RWPE1 (cell line): ENCODE measurements around the gene CRYZ.

Experiments used
- CTCF ChIA-PET: fragments of 350-600 bp; sonication (Branson Sonifier 250); formaldehyde crosslinking; extraction: SDS; loops from one replicate; lab custom pipeline; 2021; lab: Yijun Ruan, JAX
- POLR2A ChIA-PET: fragments of 400-600 bp; formaldehyde crosslinking; extraction: SDS; loops from one replicate; lab custom pipeline; 2020; ENCODE audit warnings: antibody characterized with exemption; ENCODE audit not compliant: low non-redundant PET; lab: Yijun Ruan, JAX
- DNase-seq: peaks from one replicate; pipeline ENCODE4 v3.0.0; 2012; ENCODE audit warnings: low spot score
- H3K27ac ChIP-seq: fragments of 450-650 bp; 2 replicates; pipeline ENCODE4 v1.5.1; 2017
- CTCF ChIP-seq: fragments of 450-650 bp; conservative IDR thresholded peaks from 2 replicates; pipeline ENCODE4 v1.5.1; 2017; ENCODE audit warnings: low read depth, mild to moderate bottlenecking

The CRYZ gene

GRCh38 chr1:74732960-74733603 is at the start of gene CRYZ, which contains the start of gene TYW3:
Gene CRYZ (minus strand): TSS chr1:74733050. CDS start chr1:74724821, 8,229 bp downstream.
Gene TYW3 (plus strand): TSS chr1:74733152. CDS start chr1:74733245, 93 bp downstream.
- peak; percentile 70 for DNase-seq
- TF ChIP-seq CTCF = no peak
- H3K27ac ChIP-seq = peak within 1 kb of the TSS; percentile 91
- POLR2A ChIA-PET = no interaction called here
- CTCF ChIA-PET = interaction anchor here (0.7 to 1.1 kb wide), 3 partner anchors 27 to 719 kb away, joined by 3 to 5 read pairs (median 5); no protein-coding TSS in a partner anchor

- ChIA-PET POLR2A (no interaction called here), CTCF (interaction anchor here (1.5 kb wide), 1 partner anchor 10 kb away, joined by 3 read pairs; no protein-coding TSS in a partner anchor)
- DNase-seq = no peak
- TF ChIP-seq CTCF = no peak
- H3K27ac ChIP-seq = no peak overlapping the region
These were observed 47.7 kb upstream of the CRYZ start for GRCh38 chr1:74780594-74780993.

GRCh38 chr1:74779750-74780149 is 46.9 kb upstream of the CRYZ start:
- ChIA-PET POLR2A (no interaction called here), CTCF (no interaction called here)
- no peak for TF ChIP-seq CTCF
- no peak for DNase-seq
- H3K27ac ChIP-seq = no peak overlapping the region

GRCh38 chr1:74777525-74777924 is 44.7 kb upstream of the CRYZ start:
- no peak for DNase-seq
- ChIA-PET CTCF (no interaction called here), POLR2A (no interaction called here)
- no peak for TF ChIP-seq CTCF
- H3K27ac ChIP-seq = no peak overlapping the region

GRCh38 chr1:74775735-74776134 is 42.9 kb upstream of the CRYZ start:
- no peak for TF ChIP-seq CTCF
- CTCF ChIA-PET = interaction anchor here (0.9 kb wide), 1 partner anchor 8 kb away, joined by 3 read pairs; no protein-coding TSS in a partner anchor
- no peak for DNase-seq
- POLR2A ChIA-PET = no interaction called here
- H3K27ac ChIP-seq = no peak overlapping the region

- no peak for DNase-seq
- CTCF ChIA-PET = no interaction called here
- H3K27ac ChIP-seq = no peak overlapping the region
- POLR2A ChIA-PET = no interaction called here
- no peak for TF ChIP-seq CTCF
These were observed 40.7 kb upstream of the CRYZ start for GRCh38 chr1:74773582-74773981.
